Activated CD8-positive, alpha-beta memory T cell treated with anti-CD3 and anti-CD28 coated beads for 4 hours (primary cell): ENCODE results near the gene ERN1.

Experiments used
- DNase-seq, 2 donors: peaks; one replicate each; pipeline ENCODE4 v3.0.0-alpha.2; 2020; ENCODE audit warnings: low read depth in 2 of 2

Gene ERN1

GRCh38 chr17:64084940-64085649, 44.8 kb downstream of the ERN1 start:
- no peak for DNase-seq

GRCh38 chr17:64084086-64084939, 45.6 kb downstream of the ERN1 start:
- DNase-seq: no peak

GRCh38 chr17:64083563-64084085, 46.3 kb downstream of the ERN1 start:
- no peak for DNase-seq

GRCh38 chr17:64083093-64083492, 46.9 kb downstream of the ERN1 start:
- no peak for DNase-seq

GRCh38 chr17:64081802-64082799, 47.8 kb downstream of the ERN1 start:
- DNase-seq: no peak

GRCh38 chr17:64080174-64080618, 49.7 kb downstream of the ERN1 start:
- DNase-seq: no peak

- DNase-seq: no peak
Observed at GRCh38 chr17:64077379-64077778, 52.6 kb downstream of the ERN1 start.

GRCh38 chr17:64075913-64076312, 54.0 kb downstream of the ERN1 start:
- DNase-seq: no peak

GRCh38 chr17:64074704-64075426, 55.1 kb downstream of the ERN1 start:
- no peak for DNase-seq

GRCh38 chr17:64073771-64074703, 55.9 kb downstream of the ERN1 start:
- no peak for DNase-seq

GRCh38 chr17:64071111-64071510, 58.8 kb downstream of the ERN1 start:
- DNase-seq: no peak

GRCh38 chr17:64070213-64070612, 59.7 kb downstream of the ERN1 start:
- DNase-seq: no peak

GRCh38 chr17:64069143-64069542, 60.8 kb downstream of the ERN1 start:
- DNase-seq: no peak

- DNase-seq: no peak
Observed at GRCh38 chr17:64067657-64068056, 62.3 kb downstream of the ERN1 start.

GRCh38 chr17:64066716-64067115, 63.2 kb downstream of the ERN1 start:
- DNase-seq: no peak

- DNase-seq: no peak
Observed at GRCh38 chr17:64065161-64065560, 64.8 kb downstream of the ERN1 start.

GRCh38 chr17:64064331-64064730, 65.6 kb downstream of the ERN1 start:
- DNase-seq: no peak

- no peak for DNase-seq
Observed at GRCh38 chr17:64063766-64064224, 66.1 kb downstream of the ERN1 start.

GRCh38 chr17:64063088-64063487, 66.9 kb downstream of the ERN1 start:
- no peak for DNase-seq
